GM20431 (cell line): ENCODE results near the gene SSRP1.

ENCODE experiments used
- in situ Hi-C: fragments of 300-500 bp; cut with MseI, MboI; formaldehyde crosslinking; loops from one replicate; pipeline ENCODE4 v1.15.0; 2020; ENCODE audit warnings: low sequenced_read_pairs; ENCODE audit not compliant: unreplicated experiment

The SSRP1 gene

GRCh38 chr11:57359896-57360690 lies 24.4 kb upstream of the SSRP1 start:
- in situ Hi-C loops: no loop called here

- in situ Hi-C loops: no loop called here
Measured at GRCh38 chr11:57359396-57359795, 23.7 kb upstream of the SSRP1 start.

- in situ Hi-C loops: no loop called here
Measured at GRCh38 chr11:57358991-57359390, 23.3 kb upstream of the SSRP1 start.

GRCh38 chr11:57358543-57358961 lies 22.9 kb upstream of the SSRP1 start:
- in situ Hi-C loops: no loop called here

- in situ Hi-C loops: no loop called here
Measured at GRCh38 chr11:57357856-57358255, 22.2 kb upstream of the SSRP1 start.

- in situ Hi-C loops: no loop called here
Measured at GRCh38 chr11:57357310-57357709, 21.6 kb upstream of the SSRP1 start.

GRCh38 chr11:57356268-57356667 lies 20.6 kb upstream of the SSRP1 start:
- in situ Hi-C loops: no loop called here

- in situ Hi-C loops: no loop called here
Measured at GRCh38 chr11:57354699-57355098, 19.0 kb upstream of the SSRP1 start.

GRCh38 chr11:57353852-57354251 lies 18.2 kb upstream of the SSRP1 start:
- in situ Hi-C loops: no loop called here

GRCh38 chr11:57353446-57353845 lies 17.8 kb upstream of the SSRP1 start:
- in situ Hi-C loops: no loop called here

GRCh38 chr11:57353036-57353435 lies 17.3 kb upstream of the SSRP1 start:
- in situ Hi-C loops: no loop called here

- in situ Hi-C loops: loop anchor here (25.0 kb wide), 1 partner anchor 313 kb away; the partner anchor contains the start of genes CLP1 and ZDHHC5
Measured at GRCh38 chr11:57349491-57350274, 14.0 kb upstream of the SSRP1 start.

GRCh38 chr11:57348636-57349313 lies 13.1 kb upstream of the SSRP1 start:
- in situ Hi-C loops: loop anchor here (25.0 kb wide), 1 partner anchor 314 kb away; the partner anchor contains the start of genes CLP1 and ZDHHC5

- in situ Hi-C loops: loop anchor here (25.0 kb wide), 1 partner anchor 314 kb away; the partner anchor contains the start of genes CLP1 and ZDHHC5
Measured at GRCh38 chr11:57348052-57348451, 12.4 kb upstream of the SSRP1 start.

GRCh38 chr11:57347336-57347735 lies 11.6 kb upstream of the SSRP1 start:
- in situ Hi-C loops: loop anchor here (25.0 kb wide), 1 partner anchor 315 kb away; the partner anchor contains the start of genes CLP1 and ZDHHC5

- in situ Hi-C loops: loop anchor here (25.0 kb wide), 1 partner anchor 317 kb away; the partner anchor contains the start of genes CLP1 and ZDHHC5
Measured at GRCh38 chr11:57345555-57346211, 10.0 kb upstream of the SSRP1 start.

GRCh38 chr11:57344826-57345225 lies 9.1 kb upstream of the SSRP1 start:
- in situ Hi-C loops: loop anchor here (25.0 kb wide), 1 partner anchor 317 kb away; the partner anchor contains the start of genes CLP1 and ZDHHC5

GRCh38 chr11:57343825-57344224 lies 8.1 kb upstream of the SSRP1 start:
- in situ Hi-C loops: loop anchor here (25.0 kb wide), 1 partner anchor 318 kb away; the partner anchor contains the start of genes CLP1 and ZDHHC5

- in situ Hi-C loops: loop anchor here (25.0 kb wide), 1 partner anchor 320 kb away; the partner anchor contains the start of genes CLP1 and ZDHHC5
Measured at GRCh38 chr11:57342702-57343101, 7.0 kb upstream of the SSRP1 start.
